ENCODE results near the gene ANKRD33B. TPM values are rescaled to one million over a fixed set of nuclear protein-coding genes. Genes with fewer than 3 reads are reported as not detected.

ANKRD33B gene
- total and polyA plus RNA-seq, 2 of the 8 experiments (the other 6 are each of a cell fraction or from before 2014, with no cell fraction given), result 6.9 to 20.6 TPM

- Histone ChIP-seq H2BK12ac (ENCODE audit: low read depth, low read length) (no peak overlapping the region), H2BK15ac (ENCODE audit: low read length) (no peak overlapping the region), H3K27ac (ENCODE audit: low read depth, low read length) (no peak overlapping the region), H3K36me3 (ENCODE audit: control insufficient read depth in 2 of 4, insufficient read depth in 4 of 4, low read length in 3 of 4) (peaks cover 0 to 3% (median under 1%) of the 10 kb centered on the region in 4 experiments; a peak in 4 of 8 replicates), H4K91ac (replicated peaks; ENCODE audit: insufficient read length, low read length) (no peak overlapping the region), H3K4me2 (ENCODE audit: insufficient read depth in 1 of 2, low read depth in 2 of 2, low read length in 2 of 2) (no peak overlapping the region), H4K5ac (ENCODE audit: insufficient read length, low read depth, low read length) (no peak overlapping the region), H4K20me1 (replicated peaks in 1 of 2; ENCODE audit: control insufficient read depth in 1 of 2, insufficient read depth in 2 of 2, low read length in 2 of 2) (peaks cover 0 to 3% of the 10 kb centered on the region in 2 experiments), H2BK120ac (replicated peaks; ENCODE audit: low read depth, low read length) (no peak overlapping the region), H2AFZ (ENCODE audit: low read length) (no peak overlapping the region), H2BK20ac (ENCODE audit: low read length) (no peak overlapping the region), H3K18ac (ENCODE audit: extremely low read depth, low read length) (no peak overlapping the region), H3K14ac (ENCODE audit: insufficient read length) (no peak overlapping the region), H3K4me3 (ENCODE audit: extremely low read depth in 1 of 4, insufficient read depth in 2 of 4, low read depth in 3 of 4, low read length in 4 of 4) (no peak overlapping the region), H3K4ac (replicated peaks; ENCODE audit: insufficient read length, low read depth, low read length) (no peak overlapping the region), H3K79me1 (ENCODE audit: low read depth, low read length) (peaks cover 4% of the 10 kb centered on the region; the same call in 1 of the 2 replicates), H3K4me1 (replicated peaks in 1 of 4; ENCODE audit: control insufficient read depth in 3 of 4, insufficient read depth in 4 of 4, low read length in 3 of 4) (peaks cover 2 to 13% (median 6%) of the 10 kb centered on the region in 4 experiments), H3K23ac (ENCODE audit: insufficient read length) (no peak overlapping the region), H4K8ac (ENCODE audit: extremely low read depth, insufficient read depth, low read length) (no peak overlapping the region), H2BK5ac (ENCODE audit: low read depth, low read length) (no peak overlapping the region), H3K9ac (replicated peaks in 1 of 4; ENCODE audit: extremely low read depth in 1 of 4, low read depth in 3 of 4, low read length in 3 of 4) (no peak overlapping the region), H3K56ac (replicated peaks; ENCODE audit: insufficient read length, low read depth, low read length) (no peak overlapping the region), H2AK5ac (ENCODE audit: low read depth, low read length) (no peak overlapping the region), H3K23me2 (ENCODE audit: low read depth, low read length) (0 out of 2 replicates have a peak, but pooled peaks cover 2% of the 10 kb centered on the region), H3K27me3 (replicated peaks in 1 of 4; ENCODE audit: control insufficient read depth in 3 of 4, extremely low read depth in 1 of 4, insufficient read depth in 3 of 4, low read length in 3 of 4) (no peaks in the 10 kb centered on the region), H3K9me3 (ENCODE audit: insufficient read depth in 2 of 2, low read depth in 1 of 2, low read length in 1 of 2) (no peaks in the 10 kb centered on the region), H3K79me2 (ENCODE audit: control insufficient read depth in 1 of 2, insufficient read depth in 2 of 2, low read length in 2 of 2) (no peaks in the 10 kb centered on the region; a peak in 1 of 4 replicates)
- no peak for DNase-seq (ENCODE audit: low read depth in 1 of 2, low spot score in 2 of 2)
- ChIA-PET CTCF (ENCODE audit: partially characterized antibody) (interaction anchor here (0.6 to 2.1 kb wide), 9 partner anchors 22 to 239 kb away, joined by 3 to 9 read pairs (median 4); no protein-coding TSS in a partner anchor), POLR2A (ENCODE audit: partially characterized antibody) (no interaction called here)
- no peak for FAIRE-seq
- WGBS, 2 experiments (ENCODE audit: extremely low coverage in 1 of 2, insufficient coverage in 1 of 2, insufficient read length in 1 of 2, insufficient replicate concordance in 2 of 2, low coverage in 1 of 2, low lambda C conversion rate in 2 of 2, missing lambda C conversion rate in 1 of 2), result 84% methylated on average over 29 of the region's 29 CpGs; no CpG with 5 or more reads in 1 of the 2 experiments
- TF ChIP-seq RNF2 (IDR thresholded peaks at IDR 0.05; ENCODE audit: borderline replicate concordance, low read depth, low read length, missing control alignments, poor library complexity, severe bottlenecking) (no peak), CBX8 (IDR thresholded peaks at IDR 0.05; ENCODE audit: borderline replicate concordance, low read depth, low read length) (no peak), SRF (IDR thresholded peaks at IDR 0.05; ENCODE audit: low read depth, low read length) (no peak), CTCF (IDR thresholded peaks at IDR 0.05; ENCODE audit: control extremely low read depth in 1 of 3, insufficient read depth in 1 of 3, low read depth in 1 of 3, low read length in 3 of 3) (peak in 1 of 3 experiments; percentile 14; a peak in 1 of 4 replicates), JUND (IDR thresholded peaks at IDR 0.05; ENCODE audit: low read length) (no peak), KDM5A (IDR thresholded peaks at IDR 0.05; ENCODE audit: low read length) (no peak), BACH1 (IDR thresholded peaks at IDR 0.05; ENCODE audit: low read length) (no peak), POLR2A (IDR thresholded peaks at IDR 0.05; ENCODE audit: control extremely low read depth in 1 of 2, low read depth in 2 of 2, low read length in 2 of 2) (no peak), TAF7 (optimal IDR thresholded peaks at IDR 0.05; ENCODE audit: borderline replicate concordance, low read depth, low read length) (no peak)
These were observed 91.5 kb downstream of the ANKRD33B start for GRCh38 chr5:10655161-10655971.
